CD4-positive, alpha-beta T cell treated with Interleukin-10 for 1 hour (primary cell): ENCODE data around the gene MRPS7.
"Not testable (repeated sequence)": the region's sequence is repeated elsewhere in the genome, so short reads cannot be mapped to it uniquely, and the experiment has no call there.

Experiments
- DNase-seq: peaks from one replicate; pipeline ENCODE4 v3.0.0-alpha.2; 2020

MRPS7 gene

DNA sequence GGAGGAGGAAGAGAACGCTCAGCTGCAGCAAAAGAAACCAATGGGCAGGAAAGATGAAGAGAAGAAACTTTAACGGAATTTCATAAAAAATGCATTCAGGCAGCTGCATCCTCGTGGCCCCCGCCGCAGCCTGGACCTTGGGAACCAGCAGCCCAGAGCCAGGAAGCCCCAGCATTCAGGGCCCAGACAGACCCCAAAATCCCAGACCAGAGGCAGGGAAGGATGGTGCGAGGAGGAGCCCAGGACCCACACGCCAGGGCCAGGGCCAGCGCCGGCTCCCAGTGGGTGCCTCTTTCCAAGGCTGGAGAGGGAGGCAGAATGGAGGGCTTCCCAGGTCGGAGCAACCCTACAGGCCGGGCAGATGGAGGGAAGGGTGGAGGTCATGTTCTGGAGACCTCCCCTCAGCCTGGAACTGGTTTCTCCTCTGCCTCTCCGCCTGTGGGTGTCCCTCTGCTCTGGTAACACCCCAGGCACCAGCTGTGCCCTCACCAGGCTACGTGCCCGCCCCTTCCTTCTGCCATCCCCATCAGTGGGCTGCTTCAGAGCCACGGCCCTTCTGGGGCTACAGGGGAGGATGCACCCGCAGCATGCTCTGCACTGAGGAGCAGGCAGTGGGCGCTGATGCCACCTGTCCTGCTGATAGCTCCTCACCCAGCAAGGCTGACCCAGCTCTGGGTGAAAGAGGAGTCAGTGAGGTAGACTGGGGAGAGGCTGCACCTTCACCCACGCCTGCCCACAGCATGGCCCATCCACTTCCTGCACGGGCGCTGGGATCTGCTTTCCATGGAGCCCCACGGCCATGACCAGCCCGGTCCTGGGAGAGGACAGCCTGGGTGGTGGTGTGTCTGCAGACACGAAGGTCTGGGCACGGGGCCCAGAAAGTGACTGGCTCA lies 10.5 kb downstream of the MRPS7 start:
- DNase-seq: no peak

DNA sequence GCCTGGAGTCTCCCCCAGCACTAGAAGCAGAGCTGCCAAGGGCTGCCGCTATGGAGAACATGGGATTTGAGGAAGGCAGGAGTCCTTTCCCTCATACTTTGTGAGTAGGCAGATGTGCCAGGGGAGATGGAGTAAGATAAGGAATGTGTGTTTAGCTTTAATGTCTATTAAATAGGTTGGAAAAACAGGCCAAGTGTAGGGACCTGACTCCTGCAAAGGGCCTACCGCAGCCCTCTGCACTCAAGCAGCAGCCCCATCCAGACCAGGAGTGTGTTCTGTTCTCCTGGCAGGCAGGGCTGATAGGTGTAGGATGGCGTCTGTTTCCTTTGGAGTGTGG lies 11.1 kb downstream of the MRPS7 start:
- DNase-seq: no peak

DNA sequence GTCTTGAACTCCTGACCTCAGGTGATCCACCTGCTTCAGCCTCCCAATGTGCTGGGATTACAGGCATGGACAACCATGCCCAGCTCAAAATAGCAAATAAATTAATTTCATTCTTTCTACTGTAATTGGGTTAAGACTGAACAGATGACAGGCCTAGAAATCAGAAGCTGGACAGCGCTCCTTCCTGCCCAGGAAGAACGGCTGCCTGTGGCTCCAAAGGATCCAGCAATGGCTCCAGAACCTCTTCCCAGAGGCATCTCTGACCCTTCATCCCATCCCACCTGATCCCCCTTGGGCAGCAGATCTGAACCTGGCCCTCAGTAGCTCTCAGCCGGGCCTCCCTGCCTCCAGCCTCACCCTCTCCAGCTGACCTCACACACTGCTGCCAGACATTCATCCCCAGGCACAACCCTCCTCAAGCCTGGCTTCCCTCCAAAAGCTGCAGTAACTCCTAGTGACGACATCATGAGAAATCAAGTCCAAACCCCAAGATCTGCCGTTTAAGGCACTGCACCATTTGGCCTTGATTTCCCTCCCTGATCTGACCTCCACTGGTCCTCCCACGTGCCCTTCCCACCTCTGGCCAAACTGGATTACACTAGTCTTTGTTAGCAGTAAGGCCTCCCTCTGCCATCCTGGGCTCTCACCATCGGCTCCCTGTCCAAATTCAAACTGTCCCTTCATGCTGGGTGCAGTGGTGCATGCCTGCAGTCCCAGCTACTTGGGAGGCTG lies 12.5 kb downstream of the MRPS7 start:
- DNase-seq: no peak

DNA sequence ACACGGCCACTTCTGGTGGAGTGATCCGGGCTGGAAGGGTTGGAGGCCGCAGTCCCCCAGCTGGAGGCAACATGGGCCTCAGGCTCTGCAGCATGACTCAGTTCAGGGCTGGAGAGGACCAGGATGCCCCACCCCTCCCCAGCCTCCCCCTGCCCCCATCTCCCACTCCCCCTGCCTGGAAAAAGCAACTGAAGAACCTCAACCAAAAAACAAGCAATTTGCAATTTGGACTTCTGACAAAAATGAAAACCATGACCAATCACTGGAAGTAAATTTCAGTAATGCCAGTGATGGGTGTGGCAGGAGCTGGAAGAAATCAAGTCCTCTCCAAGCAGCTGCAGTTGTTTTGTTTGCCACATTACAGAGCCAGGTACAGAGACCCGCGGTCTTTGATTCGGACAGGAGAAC lies 16.0 kb downstream of the MRPS7 start:
- no peak for DNase-seq

DNA sequence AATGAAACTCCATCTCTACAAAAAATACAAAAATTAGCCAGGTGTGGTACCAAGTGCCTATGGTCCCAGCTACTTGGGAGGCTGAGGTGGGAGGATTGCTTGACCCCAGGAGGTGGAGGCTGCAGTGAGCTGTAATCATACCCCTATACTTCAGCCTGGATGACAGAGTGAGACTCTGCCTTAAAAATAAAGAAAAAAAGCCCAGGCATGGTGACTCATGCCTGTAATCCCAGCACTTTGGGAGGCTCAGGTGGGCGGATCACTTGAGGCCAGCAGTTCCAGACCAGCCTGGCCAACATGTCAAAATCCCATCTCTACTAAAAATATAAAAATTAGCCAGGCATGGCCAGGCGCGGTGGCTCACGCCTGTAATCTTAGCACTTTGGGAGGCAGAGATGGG lies 18.5 kb downstream of the MRPS7 start:
- DNase-seq: not testable (repeated sequence)

- DNase-seq: no peak
Observed at GRCh38 chr17:75285123-75285522, 23.4 kb downstream of the MRPS7 start.

- DNase-seq: no peak
Observed at GRCh38 chr17:75287221-75287620, 25.5 kb downstream of the MRPS7 start.

GRCh38 chr17:75288359-75288758 lies 26.7 kb downstream of the MRPS7 start:
- no peak for DNase-seq

GRCh38 chr17:75288770-75289114 lies 27.1 kb downstream of the MRPS7 start:
- DNase-seq: no peak

DNA sequence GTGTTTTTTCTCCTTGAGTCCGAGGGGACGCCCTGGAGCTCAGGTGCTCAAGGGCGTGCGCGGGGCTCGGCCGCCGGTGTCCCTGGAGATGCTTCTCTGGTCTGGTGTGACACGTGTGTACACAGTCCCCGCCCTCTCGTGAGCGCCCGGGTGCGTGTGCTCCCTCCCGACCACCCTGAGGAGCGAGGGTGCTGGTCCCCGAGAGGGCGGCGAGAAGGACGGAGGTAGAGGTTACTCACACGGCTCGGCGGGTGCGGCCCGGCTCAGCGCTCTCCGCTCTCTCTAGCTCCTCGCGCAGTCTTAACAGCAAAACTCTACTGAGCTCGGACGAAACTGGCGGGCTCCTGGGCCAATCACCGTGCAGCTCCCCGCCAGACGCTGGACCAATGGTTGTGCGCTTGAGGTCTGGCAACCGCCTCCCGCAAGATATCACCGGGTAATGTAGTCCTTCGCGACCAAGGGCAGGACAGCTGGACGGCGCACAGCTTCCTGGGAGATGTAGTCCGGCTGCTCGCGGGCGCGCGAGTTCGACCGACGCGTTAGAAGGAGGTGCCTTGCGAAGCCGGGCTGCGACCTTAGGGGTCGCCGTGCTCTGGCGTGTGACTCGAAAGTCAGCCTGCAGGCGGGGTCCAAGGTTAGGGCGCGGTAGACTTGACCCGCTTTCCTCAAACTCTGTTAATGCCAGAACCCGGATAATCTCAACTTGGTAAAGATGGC lies 27.6 kb downstream of the MRPS7 start, which contains the start of gene SLC25A19:
Gene SLC25A19 (minus strand): TSS at position 319 of the 717 bp plus-strand sequence. CDS start 2,669 bp downstream, outside the sequence.
- peak; percentile 98 for DNase-seq

DNA sequence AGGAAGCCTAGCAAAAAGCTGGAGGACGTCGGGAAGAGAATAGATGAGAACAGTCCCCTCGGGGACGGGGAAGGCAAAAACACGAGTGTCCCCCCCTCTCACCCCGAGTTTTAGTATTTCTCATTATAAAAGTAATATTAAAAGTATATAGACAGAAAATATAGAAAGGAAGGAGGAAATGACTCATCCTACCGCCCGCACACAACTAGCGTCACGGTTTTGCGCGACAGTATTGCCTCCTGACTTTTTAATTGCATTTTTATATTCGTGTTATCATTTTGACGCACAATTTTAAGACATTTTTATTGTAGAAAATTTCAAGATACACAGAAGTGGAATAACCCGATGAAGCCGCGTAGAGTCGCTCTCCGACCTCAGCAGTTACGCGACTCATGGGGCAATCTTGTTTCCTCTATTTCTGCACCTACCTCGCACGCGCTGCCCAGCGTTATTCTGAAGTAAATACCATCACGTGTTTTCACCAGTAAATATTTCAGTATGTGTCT lies 28.2 kb downstream of the MRPS7 start:
- DNase-seq: peak; percentile 62

DNA sequence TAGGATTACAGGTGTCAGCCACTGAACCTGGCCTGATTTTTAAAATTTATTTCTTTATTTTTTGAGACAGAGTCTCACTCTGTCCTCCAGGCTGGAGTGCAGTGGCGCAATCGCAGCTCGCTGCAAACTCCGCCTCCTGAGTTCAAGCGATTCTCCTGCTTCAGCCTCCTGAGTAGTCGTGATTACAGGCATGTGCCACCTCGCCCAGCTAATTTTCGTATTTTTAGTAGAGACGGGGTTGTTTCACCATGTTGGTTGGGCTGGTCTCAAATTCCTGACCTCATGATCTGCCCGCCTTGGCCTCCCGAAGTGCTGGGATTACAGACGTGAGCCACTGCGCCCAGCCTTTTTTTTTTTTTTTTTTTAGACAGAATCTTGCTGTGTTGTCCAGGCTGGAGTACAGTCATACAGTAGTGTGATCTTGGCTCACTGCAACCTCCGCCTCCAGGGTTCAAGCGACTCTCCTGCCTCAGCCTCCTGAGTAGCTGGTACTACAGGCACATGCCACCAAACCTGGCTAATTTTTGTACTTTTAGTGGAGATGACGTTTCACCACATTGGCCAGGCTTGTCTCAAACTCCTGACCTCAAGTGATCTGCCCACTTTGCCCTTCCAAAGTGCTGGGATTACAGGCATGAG lies 31.2 kb downstream of the MRPS7 start:
- DNase-seq: not testable (repeated sequence)

GRCh38 chr17:75295201-75296158 lies 33.8 kb downstream of the MRPS7 start:
- DNase-seq: peak; percentile 28

- DNase-seq: no peak
Observed at GRCh38 chr17:75300280-75300679, 38.6 kb downstream of the MRPS7 start.

DNA sequence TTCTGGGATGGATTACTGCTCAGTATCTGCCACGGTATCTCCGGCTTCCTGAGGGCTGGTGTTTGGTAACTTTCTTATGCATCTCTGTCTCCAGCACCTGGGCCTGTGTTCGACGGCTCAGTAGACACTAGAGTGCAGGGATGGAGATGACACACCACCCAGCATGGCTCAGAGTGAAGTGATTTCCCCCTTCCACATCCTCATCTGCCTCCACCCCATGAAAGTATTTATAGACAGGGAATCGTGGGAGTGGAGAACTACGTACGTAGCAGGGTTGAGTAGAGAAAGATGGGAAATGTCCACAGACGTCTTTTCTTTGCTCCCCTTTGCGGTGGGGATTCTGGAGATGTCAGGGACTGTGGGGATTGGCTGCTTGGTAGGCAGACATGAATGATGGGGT lies 39.4 kb downstream of the MRPS7 start:
- no peak for DNase-seq

DNA sequence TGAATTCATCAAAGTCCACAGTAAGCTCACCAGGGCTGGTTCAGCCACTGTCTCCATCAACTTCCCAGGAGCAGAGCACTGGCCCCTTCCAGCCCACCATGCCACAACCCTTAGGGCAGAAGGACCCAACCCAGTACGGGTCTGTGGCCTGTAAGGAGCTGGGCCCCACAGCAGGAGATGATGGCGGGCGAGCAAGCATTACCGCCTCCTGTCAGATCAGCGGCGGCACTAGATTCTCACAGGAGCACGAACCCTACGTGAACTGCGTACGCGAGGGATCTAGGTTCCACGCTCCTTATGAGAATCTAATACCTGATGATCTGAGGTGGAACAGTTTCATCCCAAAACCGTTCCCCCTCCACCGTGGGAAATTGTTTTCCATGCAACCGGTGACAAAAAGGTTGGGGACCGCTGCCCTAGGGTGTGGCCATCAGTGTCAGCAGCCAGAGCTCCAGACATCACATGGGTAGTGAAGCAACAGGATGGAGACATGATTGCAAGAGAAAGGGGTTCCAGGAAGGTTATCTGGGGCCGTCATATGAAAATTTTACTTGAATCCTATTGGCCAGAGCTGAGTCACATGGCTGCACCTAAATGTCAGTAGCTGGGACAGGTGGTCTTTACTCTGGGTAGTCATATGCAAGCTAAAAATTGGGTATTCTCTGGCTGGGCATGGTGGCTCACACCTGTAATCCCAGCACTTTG lies 40.0 kb downstream of the MRPS7 start:
- DNase-seq: no peak

DNA sequence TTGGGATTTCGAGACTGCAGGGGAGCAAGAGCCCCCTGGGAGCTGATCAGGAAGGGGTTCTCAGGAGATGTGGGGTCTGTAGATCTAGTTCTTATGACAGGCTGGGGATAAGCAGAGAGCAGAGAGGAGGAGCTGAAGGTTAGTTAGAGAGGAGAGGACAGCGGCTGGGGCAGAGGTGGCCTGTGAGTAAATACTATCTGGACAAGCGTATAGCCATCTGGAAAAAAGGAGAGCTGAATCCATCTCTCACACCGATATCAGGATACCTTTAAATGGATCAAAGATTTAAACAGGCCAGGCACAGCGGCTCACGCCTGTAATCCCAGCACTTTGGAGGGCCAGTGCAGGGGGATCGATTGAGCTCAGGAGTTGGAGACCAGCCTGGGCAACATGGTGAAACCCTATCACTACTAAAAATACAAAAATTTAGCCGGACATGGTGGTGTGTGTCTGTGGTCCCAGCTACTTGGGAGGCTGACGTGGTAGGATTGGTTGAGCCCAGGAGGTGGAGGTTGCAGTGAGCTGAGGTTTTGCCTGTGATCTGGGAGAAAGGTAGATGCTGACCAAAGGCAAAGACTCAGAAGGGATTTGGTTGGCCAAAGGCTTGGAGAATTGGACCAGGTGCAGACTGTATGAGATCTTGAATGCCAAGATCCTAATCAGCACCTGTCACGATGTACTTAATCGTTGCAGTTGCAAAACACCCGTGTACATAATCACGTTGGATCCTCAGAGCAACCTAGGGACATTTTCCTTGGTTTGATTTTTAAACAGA lies 46.5 kb downstream of the MRPS7 start:
- no peak for DNase-seq

GRCh38 chr17:75308732-75309629 lies 47.3 kb downstream of the MRPS7 start:
- no peak for DNase-seq

GRCh38 chr17:75313941-75314551 lies 52.4 kb downstream of the MRPS7 start:
- no peak for DNase-seq
